IPS-15b (cell line): ENCODE measurements around the gene STOML2.
A peak's percentile ranks its signal among the peaks of the same experiment; 100 is the strongest.
"Not testable (repeated sequence)": the region's sequence is repeated elsewhere in the genome, so short reads cannot be mapped to it uniquely, and the experiment has no call there.

ENCODE experiments used
- H3K27me3 ChIP-seq: one replicate; pipeline ENCODE4 v1.6.1; 2013; ENCODE audit warnings: low read length; ENCODE audit not compliant: control insufficient read depth, insufficient read depth
- H3K36me3 ChIP-seq: one replicate; pipeline ENCODE4 v1.6.1; 2013; ENCODE audit warnings: low read length; ENCODE audit not compliant: control insufficient read depth, insufficient read depth
- H3K4me1 ChIP-seq: one replicate; pipeline ENCODE4 v1.6.1; 2013; ENCODE audit warnings: mild to moderate bottlenecking, low read length; ENCODE audit not compliant: control insufficient read depth, insufficient read depth
- H3K4me3 ChIP-seq: one replicate; pipeline ENCODE4 v1.5.1; 2013; ENCODE audit warnings: low read depth, low read length
- H3K9ac ChIP-seq: one replicate; pipeline ENCODE4 v1.6.1; 2013; ENCODE audit warnings: low read depth, mild to moderate bottlenecking, low read length
- H3K9me3 ChIP-seq: one replicate; pipeline ENCODE4 v1.6.1; 2013; ENCODE audit warnings: mild to moderate bottlenecking, low read length; ENCODE audit not compliant: control insufficient read depth, insufficient read depth

STOML2 gene

GRCh38 chr9:35102769-35103659 lies at the start of gene STOML2:
TSS of gene STOML2 (minus strand) at chr9:35103131. CDS start at chr9:35103094, 37 bp downstream.
- Histone ChIP-seq H3K4me3 (peak within 1 kb of the TSS; percentile 99), H3K4me1 (peaks cover 2% of the 10 kb centered on the region), H3K27me3 (no peaks in the 10 kb centered on the region), H3K36me3 (peaks cover 15% of the 10 kb centered on the region), H3K9me3 (no peaks in the 10 kb centered on the region), H3K9ac (peak within 1 kb of the TSS; percentile 99)

DNA sequence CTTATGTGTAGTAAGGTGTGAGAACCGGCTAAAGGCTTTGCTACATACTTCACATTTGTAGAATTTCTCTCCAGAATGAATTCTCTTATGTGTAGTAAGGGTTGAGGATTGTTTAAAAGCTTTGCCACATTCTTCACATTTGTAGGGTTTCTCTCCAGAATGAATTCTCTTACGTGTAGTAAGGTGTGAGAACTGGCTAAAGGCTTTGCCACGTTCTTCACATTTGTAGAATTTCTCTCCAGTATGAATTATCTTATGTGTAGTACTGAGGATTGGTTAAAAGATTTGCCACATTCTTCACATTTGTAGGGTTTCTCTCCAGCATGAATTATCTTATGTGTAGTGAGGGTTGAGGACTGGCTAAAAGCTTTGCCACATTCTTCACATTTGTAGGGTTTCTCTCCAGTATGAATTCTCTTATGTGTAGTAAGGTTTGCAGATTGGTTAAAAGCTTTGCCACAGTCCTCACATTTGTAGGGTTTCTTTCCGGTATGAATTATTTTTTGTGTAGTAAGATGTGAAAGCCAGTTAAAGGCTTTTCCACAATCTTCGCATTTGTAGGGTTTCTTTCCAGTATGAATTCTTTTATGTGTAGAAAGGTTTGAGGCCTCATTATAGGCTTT lies 45.1 kb upstream of the STOML2 start:
- H3K9me3 ChIP-seq, H3K27me3 ChIP-seq, H3K4me1 ChIP-seq, H3K4me3 ChIP-seq, H3K36me3 ChIP-seq, H3K9ac ChIP-seq: not testable (repeated sequence)

DNA sequence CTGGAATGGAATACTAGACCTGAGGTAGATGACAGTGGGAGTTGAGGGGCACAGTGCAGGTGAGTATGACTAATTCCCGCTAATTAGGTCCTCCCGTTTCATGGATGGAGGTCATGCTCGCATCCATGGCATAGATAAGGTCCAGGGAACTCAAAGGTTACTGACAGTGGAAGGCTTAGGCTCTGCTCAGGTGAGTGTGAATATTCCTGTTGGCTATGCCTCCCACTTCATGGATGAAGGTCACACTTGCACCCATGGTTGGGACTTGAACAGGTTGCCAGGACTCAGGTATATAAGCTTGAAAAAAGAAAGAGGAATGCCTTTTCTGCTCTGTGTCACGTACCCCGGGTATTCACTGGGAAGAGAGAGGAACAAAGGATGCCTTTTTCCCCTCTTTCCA lies 39.1 kb upstream of the STOML2 start:
- H3K27me3 ChIP-seq: no peaks in the 10 kb centered on the region
- no peaks in the 10 kb centered on the region for H3K36me3 ChIP-seq
- no peak overlapping the region for H3K4me3 ChIP-seq
- H3K4me1 ChIP-seq: no peaks in the 10 kb centered on the region
- H3K9ac ChIP-seq: no peak overlapping the region
- H3K9me3 ChIP-seq: peaks cover 12% of the 10 kb centered on the region

GRCh38 chr9:35140093-35140492 lies 37.2 kb upstream of the STOML2 start:
- H3K4me1 ChIP-seq: no peaks in the 10 kb centered on the region
- H3K9ac ChIP-seq: no peak overlapping the region
- peaks cover 12% of the 10 kb centered on the region for H3K9me3 ChIP-seq
- H3K27me3 ChIP-seq: no peaks in the 10 kb centered on the region
- no peaks in the 10 kb centered on the region for H3K36me3 ChIP-seq
- no peak overlapping the region for H3K4me3 ChIP-seq

DNA sequence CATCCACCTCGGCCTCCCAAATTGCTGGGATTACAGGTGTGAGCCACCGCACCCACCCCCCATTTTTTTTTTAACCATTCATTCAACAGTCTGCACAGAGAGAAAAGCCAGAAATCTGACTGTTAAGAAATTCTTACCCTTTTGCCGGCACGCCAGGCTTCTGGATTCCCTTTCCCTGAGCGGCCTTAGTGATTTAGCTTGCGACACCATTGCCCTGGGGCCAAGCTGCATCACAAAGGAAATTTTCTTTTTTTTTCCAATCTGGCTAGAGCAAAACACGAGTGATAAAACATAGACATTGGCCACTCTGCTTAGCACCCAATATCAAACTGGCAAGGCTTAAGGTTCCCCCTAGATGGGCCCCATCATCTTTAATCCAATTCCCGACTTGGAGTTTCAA lies 33.9 kb upstream of the STOML2 start:
- no peaks in the 10 kb centered on the region for H3K4me1 ChIP-seq
- H3K4me3 ChIP-seq: no peak overlapping the region
- H3K9ac ChIP-seq: no peak overlapping the region
- no peaks in the 10 kb centered on the region for H3K27me3 ChIP-seq
- H3K9me3 ChIP-seq: peaks cover 2% of the 10 kb centered on the region
- H3K36me3 ChIP-seq: no peaks in the 10 kb centered on the region

- Histone ChIP-seq H3K9ac (no peak overlapping the region), H3K9me3 (no peaks in the 10 kb centered on the region), H3K4me3 (no peak overlapping the region), H3K4me1 (no peaks in the 10 kb centered on the region), H3K36me3 (no peaks in the 10 kb centered on the region), H3K27me3 (no peaks in the 10 kb centered on the region)
Observed at GRCh38 chr9:35135988-35136387, 33.1 kb upstream of the STOML2 start.

DNA sequence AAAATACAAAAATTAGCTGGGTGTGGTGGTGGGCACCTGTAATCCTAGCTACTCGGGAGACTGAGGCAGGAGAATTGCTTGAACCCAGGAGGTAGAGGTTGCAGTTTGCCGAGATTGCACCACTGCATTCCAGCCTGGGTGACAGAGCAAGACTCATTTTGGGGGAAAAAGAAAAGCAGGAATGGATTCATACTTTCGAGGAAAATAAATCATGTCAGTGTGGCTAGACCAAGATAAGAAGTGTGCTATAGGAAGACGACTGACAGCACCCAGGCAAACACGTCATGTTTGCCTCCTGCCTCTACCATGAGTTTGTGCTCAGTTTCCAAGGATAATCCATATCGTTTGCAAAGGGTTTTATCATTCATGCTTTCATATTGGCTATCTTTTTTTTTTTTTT lies 32.0 kb upstream of the STOML2 start:
- Histone ChIP-seq H3K9ac (no peak overlapping the region), H3K27me3 (no peaks in the 10 kb centered on the region), H3K4me1 (no peaks in the 10 kb centered on the region), H3K36me3 (no peaks in the 10 kb centered on the region), H3K9me3 (no peaks in the 10 kb centered on the region), H3K4me3 (no peak overlapping the region)

DNA sequence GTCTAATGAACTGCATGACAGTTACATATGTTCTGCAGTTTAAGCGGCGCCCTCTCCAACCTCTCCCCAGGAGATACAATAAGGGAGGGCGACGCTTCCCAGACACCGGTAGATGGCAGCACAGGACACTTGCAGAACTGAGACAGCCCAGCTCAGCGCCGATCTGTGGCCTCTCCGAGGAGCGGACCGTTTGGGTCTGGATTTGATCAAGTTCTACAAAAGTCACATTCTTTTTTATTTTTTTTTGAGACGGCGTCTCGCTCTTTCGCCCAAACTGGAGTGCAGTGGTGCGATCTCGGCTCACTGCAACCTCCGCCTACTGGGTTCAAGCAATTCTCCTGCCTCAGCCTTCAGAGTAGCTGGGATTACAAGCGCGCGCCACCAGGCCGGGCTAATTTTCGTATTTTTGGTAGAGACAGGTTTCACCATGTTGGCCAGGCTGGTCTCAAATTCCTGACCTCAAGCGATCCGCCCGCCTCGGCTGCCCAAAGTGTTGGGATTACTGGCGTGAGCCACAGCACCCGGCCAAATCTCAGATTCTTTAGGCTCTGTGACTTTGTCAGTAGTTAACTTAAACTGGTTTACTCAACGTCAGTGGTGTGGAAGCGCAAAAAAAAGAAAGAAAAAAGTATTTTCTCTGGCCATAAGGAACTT lies 14.1 kb upstream of the STOML2 start:
- no peaks in the 10 kb centered on the region for H3K27me3 ChIP-seq

GRCh38 chr9:35116539-35116897 lies 13.6 kb upstream of the STOML2 start:
- Histone ChIP-seq H3K9me3 (no peaks in the 10 kb centered on the region), H3K9ac (no peak overlapping the region), H3K4me1 (peaks cover 5% of the 10 kb centered on the region), H3K27me3 (no peaks in the 10 kb centered on the region), H3K4me3 (peak overlapping the region; percentile 83), H3K36me3 (no peaks in the 10 kb centered on the region)

More for the DNA sequence above, 14.1 kb upstream of the STOML2 start:
- H3K9ac ChIP-seq: peak overlapping the region; percentile 30
- peaks cover 3% of the 10 kb centered on the region for H3K4me1 ChIP-seq
- no peaks in the 10 kb centered on the region for H3K36me3 ChIP-seq
- H3K4me3 ChIP-seq: peak overlapping the region; percentile 83
- H3K9me3 ChIP-seq: no peaks in the 10 kb centered on the region

- H3K4me1 ChIP-seq: peaks cover 6% of the 10 kb centered on the region
- H3K9ac ChIP-seq: no peak within 1 kb of the TSS
- no peaks in the 10 kb centered on the region for H3K9me3 ChIP-seq
- H3K36me3 ChIP-seq: no peaks in the 10 kb centered on the region
- no peaks in the 10 kb centered on the region for H3K27me3 ChIP-seq
- H3K4me3 ChIP-seq: peak within 1 kb of the TSS; percentile 96
Observed at GRCh38 chr9:35115680-35116538, 13.0 kb upstream of the STOML2 start, which contains the start of gene ATOSB. TSS of gene ATOSB (minus strand) at chr9:35115862. CDS start at chr9:35108274, 7,588 bp downstream.
